H1 (cell line): ENCODE measurements around the gene PRG2. TPM values are rescaled to one million over a fixed set of nuclear protein-coding genes. Genes with fewer than 3 reads are reported as not detected.

ENCODE experiments used
- CTCF ChIA-PET: fragments of 300-600 bp; sonication (Branson Sonifier 250); formaldehyde crosslinking; loops from one replicate; lab custom pipeline; 2021; ENCODE audit not compliant: partially characterized antibody; lab: Charles Lee
- POLR2A ChIA-PET: fragments of 300-600 bp; sonication (Branson Sonifier 250); formaldehyde crosslinking; loops from one replicate; lab custom pipeline; 2021; ENCODE audit warnings: inconsistent platforms; ENCODE audit not compliant: partially characterized antibody; lab: Charles Lee
- DNase-seq, 2 experiments: peaks; one replicate each; pipeline versions ENCODE4 v3.0.0 to v3.0.0-alpha.2; 2010 to 2022; ENCODE audit warnings: low spot score in 2 of 2, low read depth in 1 of 2, mixed read lengths in 1 of 2
- FAIRE-seq: peaks from 2 replicates; lab custom pipeline; 2011; peaks lifted over from hg19 to GRCh38; lab: Jason Lieb, UNC
- H2AFZ ChIP-seq: 2 replicates; pipeline ENCODE4 v1.8.1; 2012; ENCODE audit warnings: low read length, inconsistent platforms
- H2AK5ac ChIP-seq: 2 replicates; pipeline ENCODE4 v1.6.1; 2013; ENCODE audit warnings: low read depth, low read length
- H2BK120ac ChIP-seq: replicated peaks from 2 replicates; pipeline ENCODE3; 2013; ENCODE audit warnings: low read depth, low read length, inconsistent platforms
- H2BK12ac ChIP-seq: 2 replicates; pipeline ENCODE4 v1.6.1; 2013; ENCODE audit warnings: low read depth, low read length
- H2BK15ac ChIP-seq: 2 replicates; pipeline ENCODE4 v1.6.1; 2013; ENCODE audit warnings: low read length
- H2BK20ac ChIP-seq: 2 replicates; pipeline ENCODE4 v1.6.1; 2013; ENCODE audit warnings: low read length
- H2BK5ac ChIP-seq: 2 replicates; pipeline ENCODE4 v1.6.1; 2013; ENCODE audit warnings: low read depth, low read length
- H3K14ac ChIP-seq: 2 replicates; pipeline ENCODE4 v1.6.1; 2013; ENCODE audit warnings: inconsistent platforms; ENCODE audit not compliant: insufficient read length
- H3K18ac ChIP-seq: 2 replicates; pipeline ENCODE4 v1.6.1; 2013; ENCODE audit warnings: low read length; ENCODE audit errors: extremely low read depth
- H3K23ac ChIP-seq: 2 replicates; pipeline ENCODE4 v1.6.1; 2013; ENCODE audit warnings: inconsistent platforms; ENCODE audit not compliant: insufficient read length
- H3K23me2 ChIP-seq: 2 replicates; pipeline ENCODE4 v1.6.1; 2013; ENCODE audit warnings: low read depth, low read length
- H3K27ac ChIP-seq: 2 replicates; pipeline ENCODE4 v1.6.1; 2011; ENCODE audit warnings: low read depth, low read length, inconsistent platforms
- H3K27me3 ChIP-seq, 4 experiments: replicated peaks in 1 of 4; 1 replicate in 1 of 4; 2 replicates in 3 of 4; pipeline versions ENCODE4 v1.6.1 to v1.8.1; 2011 to 2013; ENCODE audit warnings: low read length in 3 of 4, mild to moderate bottlenecking in 3 of 4, inconsistent platforms in 2 of 4, mixed read lengths in 2 of 4, moderate library complexity in 1 of 4; ENCODE audit not compliant: control insufficient read depth in 3 of 4, insufficient read depth in 3 of 4; ENCODE audit errors: extremely low read depth in 1 of 4
- H3K36me3 ChIP-seq, 4 experiments: 2 replicates each; pipeline versions ENCODE4 v1.6.1 to v1.8.1; 2011 to 2013; ENCODE audit warnings: mild to moderate bottlenecking in 4 of 4, low read length in 3 of 4, moderate library complexity in 2 of 4, control low read depth in 1 of 4, inconsistent platforms in 1 of 4; ENCODE audit not compliant: insufficient read depth in 4 of 4, control insufficient read depth in 2 of 4
- H3K4ac ChIP-seq: replicated peaks from 2 replicates; pipeline ENCODE3; 2013; ENCODE audit warnings: low read length, low read depth, mixed read lengths, inconsistent platforms; ENCODE audit not compliant: insufficient read length
- H3K4me1 ChIP-seq, 4 experiments: replicated peaks in 1 of 4; 1 replicate in 1 of 4; 2 replicates in 3 of 4; pipeline versions ENCODE4 v1.6.1 to v1.8.1; 2011 to 2013; ENCODE audit warnings: low read length in 3 of 4, inconsistent platforms in 2 of 4, mixed read lengths in 1 of 4; ENCODE audit not compliant: insufficient read depth in 4 of 4, control insufficient read depth in 3 of 4
- H3K4me2 ChIP-seq, 2 experiments: 2 replicates each; pipeline versions ENCODE4 v1.6.1 to v1.8.1; 2011 to 2013; ENCODE audit warnings: low read depth in 2 of 2, low read length in 2 of 2, control low read depth in 1 of 2, inconsistent platforms in 1 of 2, mild to moderate bottlenecking in 1 of 2; ENCODE audit not compliant: insufficient read depth in 1 of 2
- H3K4me3 ChIP-seq, 4 experiments: fragments of 200-600, 300-600 bp in 1 of 4; sonication (generic), shearing (Covaris generic), sonication (Bioruptor Twin) in 1 of 4; 2 replicates each; pipeline versions ENCODE4 v1.5.1 to v1.8.1; 2011 to 2016; ENCODE audit warnings: low read length in 4 of 4, low read depth in 3 of 4, control low read depth in 2 of 4, inconsistent platforms in 2 of 4, mild to moderate bottlenecking in 2 of 4, mixed read lengths in 1 of 4, moderate library complexity in 1 of 4; ENCODE audit not compliant: insufficient read depth in 2 of 4; ENCODE audit errors: extremely low read depth in 1 of 4
- H3K56ac ChIP-seq: replicated peaks from 2 replicates; pipeline ENCODE3; 2013; ENCODE audit warnings: low read depth, mild to moderate bottlenecking, mixed read lengths, low read length, inconsistent platforms; ENCODE audit not compliant: insufficient read length
- H3K79me1 ChIP-seq: 2 replicates; pipeline ENCODE4 v1.6.1; 2013; ENCODE audit warnings: low read depth, low read length, control low read depth
- H3K79me2 ChIP-seq, 2 experiments: 2 replicates each; pipeline versions ENCODE4 v1.6.1 to v1.8.1; 2012 to 2013; ENCODE audit warnings: low read length in 2 of 2, mild to moderate bottlenecking in 2 of 2, inconsistent platforms in 1 of 2; ENCODE audit not compliant: insufficient read depth in 2 of 2, control insufficient read depth in 1 of 2
- H3K9ac ChIP-seq, 4 experiments: replicated peaks in 1 of 4; 1 replicate in 1 of 4; 2 replicates in 3 of 4; pipeline versions ENCODE4 v1.6.1 to v1.8.1; 2011 to 2013; ENCODE audit warnings: low read depth in 3 of 4, low read length in 3 of 4, control low read depth in 2 of 4, mild to moderate bottlenecking in 2 of 4, moderate library complexity in 2 of 4, inconsistent platforms in 1 of 4; ENCODE audit errors: extremely low read depth in 1 of 4
- H3K9me3 ChIP-seq, 2 experiments: 2 replicates each; pipeline versions ENCODE4 v1.6.1 to v1.8.1; 2012 to 2013; ENCODE audit warnings: mild to moderate bottlenecking in 2 of 2, moderate library complexity in 2 of 2, control low read depth in 1 of 2, inconsistent platforms in 1 of 2, low read depth in 1 of 2, low read length in 1 of 2, mixed read lengths in 1 of 2; ENCODE audit not compliant: insufficient read depth in 2 of 2
- H4K20me1 ChIP-seq, 2 experiments: replicated peaks in 1 of 2; 2 replicates each; pipeline versions ENCODE3 to v1.8.1; 2011 to 2013; ENCODE audit warnings: inconsistent platforms in 2 of 2, low read length in 2 of 2, mild to moderate bottlenecking in 1 of 2; ENCODE audit not compliant: insufficient read depth in 2 of 2, control insufficient read depth in 1 of 2
- H4K5ac ChIP-seq: 2 replicates; pipeline ENCODE4 v1.6.1; 2013; ENCODE audit warnings: low read length, low read depth, mixed read lengths, inconsistent platforms; ENCODE audit not compliant: insufficient read length
- H4K8ac ChIP-seq: 2 replicates; pipeline ENCODE4 v1.8.0; 2013; ENCODE audit warnings: mild to moderate bottlenecking, moderate library complexity, low read length, inconsistent platforms; ENCODE audit not compliant: insufficient read depth; ENCODE audit errors: extremely low read depth
- H4K91ac ChIP-seq: replicated peaks from 2 replicates; pipeline ENCODE3; 2013; ENCODE audit warnings: low read length, mixed read lengths, inconsistent platforms; ENCODE audit not compliant: insufficient read length
- CBX5 ChIP-seq: fragments of 300-800, 300-1000 bp; sonication (generic); IDR thresholded peaks from 2 replicates; pipeline ENCODE4 v1.7.1; 2016; ENCODE audit warnings: antibody characterized with exemption, low read length, low read depth
- EGR1 ChIP-seq: IDR thresholded peaks from 2 replicates; pipeline ENCODE4 v1.6.1; 2011; ENCODE audit warnings: low read depth, low read length, borderline replicate concordance
- MAFK ChIP-seq: IDR thresholded peaks from 2 replicates; pipeline ENCODE4 v1.6.1; 2012; ENCODE audit warnings: low read depth, mild to moderate bottlenecking, improper control_type of control experiment, low read length
- POU5F1 ChIP-seq: IDR thresholded peaks from 2 replicates; pipeline ENCODE4 v1.6.1; 2011; ENCODE audit warnings: low read depth, mild to moderate bottlenecking, low read length, moderate library complexity
- SIRT6 ChIP-seq: IDR thresholded peaks from one replicate; pipeline ENCODE4 v1.7.1; 2012; ENCODE audit warnings: low read length, inconsistent platforms
- SIX5 ChIP-seq: IDR thresholded peaks from 2 replicates; pipeline ENCODE4 v1.6.1; 2011; ENCODE audit warnings: mild to moderate bottlenecking, low read depth, low read length
- SP4 ChIP-seq: IDR thresholded peaks from 2 replicates; pipeline ENCODE4 v1.6.1; 2012; ENCODE audit warnings: low read length, inconsistent platforms
- TEAD4 ChIP-seq: IDR thresholded peaks from 2 replicates; pipeline ENCODE4 v1.6.1; 2012; ENCODE audit warnings: low read depth, low read length, inconsistent platforms, mixed read lengths
- YY1 ChIP-seq: IDR thresholded peaks from 2 replicates; pipeline ENCODE4 v1.6.1; 2011; ENCODE audit warnings: low read depth, mild to moderate bottlenecking, low read length
- WGBS, 2 experiments: shearing (Covaris generic) in 1 of 2; methylation state at CpG; one replicate each; pipeline versions ENCODE4 v1.1.6 to v1.1.7; 2013 to 2015; ENCODE audit warnings: low lambda C conversion rate in 2 of 2, mixed read lengths in 2 of 2, inconsistent platforms in 1 of 2, low coverage in 1 of 2, missing lambda C conversion rate in 1 of 2; ENCODE audit not compliant: insufficient replicate concordance in 2 of 2, insufficient coverage in 1 of 2, insufficient read length in 1 of 2; ENCODE audit errors: extremely low coverage in 1 of 2, missing lambda C conversion rate in 1 of 2; 5-methylcytosine and 5-hydroxymethylcytosine counted together
- polyA plus RNA-seq, 7 experiments: library from polyadenylated mRNA; depleted of rRNA in 3 of 7; stranded (reverse) in 5 of 7; unstranded in 2 of 7; fragments of >200 nt in 5 of 7; fragments of 200-250 nt in 2 of 7; gene quantifications; 1 replicate in 5 of 7; 2 replicates in 1 of 7; 4 replicates in 1 of 7; pipeline versions ENCODE4 v1.2.1 to v1.2.3, GENCODE V29; 2011 to 2013; ENCODE audit warnings: missing spikeins in 2 of 7, mixed read lengths in 2 of 7
- total RNA-seq: library from RNA; stranded (reverse); fragmentation: NEBNext Ultra II Directional; extraction: Animal tissue kit (Norgen Biotek cat#: 25700); gene quantifications from 2 replicates; pipeline ENCODE4 v1.2.1, GENCODE V29; 2021

PRG2 gene
- total and polyA plus RNA-seq, 2 of the 8 experiments (the other 6 are each of a cell fraction or from before 2014, with no cell fraction given) = 0.32 TPM; not detected in 1

DNA sequence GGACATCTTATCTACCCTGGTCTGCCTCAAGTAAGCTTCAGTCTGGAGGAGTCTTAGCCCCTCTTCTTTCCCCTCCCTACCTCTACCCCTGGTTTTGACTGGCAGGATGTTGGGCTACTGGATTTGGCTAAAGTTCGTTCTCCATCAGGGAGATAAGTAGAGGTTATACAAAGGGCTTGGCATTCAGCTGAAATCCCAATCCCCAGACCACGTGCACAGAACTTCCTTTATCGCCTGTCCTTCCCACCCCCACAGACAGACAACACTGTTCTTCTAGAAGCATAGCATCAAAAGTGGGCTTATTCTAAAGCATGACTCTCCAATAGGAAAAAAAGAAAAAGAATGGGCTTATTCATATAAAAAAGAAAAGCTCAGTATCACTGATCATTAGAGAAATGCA lies 17.3 kb downstream of the PRG2 start:
- no peak for DNase-seq
- Histone ChIP-seq H2BK12ac (no peak overlapping the region), H4K91ac (no peak overlapping the region), H2BK5ac (no peak overlapping the region), H3K9me3 (no peaks in the 10 kb centered on the region), H4K5ac (no peak overlapping the region), H2BK15ac (no peak overlapping the region), H3K4me1 (no peaks in the 10 kb centered on the region; a peak in 1 of 7 replicates), H2AFZ (no peak overlapping the region), H3K56ac (no peak overlapping the region), H2AK5ac (no peak overlapping the region), H3K79me2 (no peaks in the 10 kb centered on the region), H3K27ac (no peak overlapping the region), H2BK20ac (no peak overlapping the region), H3K27me3 (peaks cover 0 to 2% (median 0%) of the 10 kb centered on the region in 4 experiments; a peak in 3 of 7 replicates), H3K79me1 (no peaks in the 10 kb centered on the region), H3K4ac (no peak overlapping the region), H3K4me3 (no peak overlapping the region), H3K4me2 (no peak overlapping the region), H3K23me2 (peaks cover 4% of the 10 kb centered on the region; the same call in 1 of the 2 replicates), H3K14ac (no peak overlapping the region), H3K18ac (no peak overlapping the region), H3K23ac (no peak overlapping the region), H3K9ac (no peak overlapping the region), H3K36me3 (no peaks in the 10 kb centered on the region), H4K8ac (no peak overlapping the region), H2BK120ac (no peak overlapping the region), H4K20me1 (no peaks in the 10 kb centered on the region)
- FAIRE-seq = no peak
- POLR2A ChIA-PET = interaction anchor here (1.2 kb wide), 2 partner anchors 9 to 20 kb away, joined by 3 to 4 read pairs; no protein-coding TSS in a partner anchor
- WGBS, 2 experiments = 88% methylated on average over 3 of the region's 3 CpGs; no CpG with 5 or more reads in 1 of the 2 experiments
- CTCF ChIA-PET = interaction anchor here (0.7 to 2.0 kb wide), 5 partner anchors 8 to 105 kb away, joined by 3 to 8 read pairs (median 6); no protein-coding TSS in a partner anchor
- TF ChIP-seq MAFK (no peak), POU5F1 (no peak), EGR1 (no peak), SIX5 (no peak), TEAD4 (no peak), SP4 (no peak), YY1 (no peak), SIRT6 (no peak), CBX5 (no peak)
